Esophagus muscularis mucosa (tissue), 4 donors: ENCODE results near the gene ST6GAL1. TPM values are rescaled to one million over a fixed set of nuclear protein-coding genes. Genes with fewer than 3 reads are reported as not detected.

Experiments used
- DNase-seq: peaks from one replicate; pipeline ENCODE4 v3.0.0-alpha.2; 2017; ENCODE audit errors: extremely low spot score
- H3K27ac ChIP-seq, 4 donors: fragments of 200-600 bp; sonication (generic); replicated peaks in 1 of 4; 1 replicate in 3 of 4; 2 replicates in 1 of 4; pipeline ENCODE4 v1.5.1; 2016 to 2019; ENCODE audit warnings: mild to moderate bottlenecking in 1 of 4
- H3K27me3 ChIP-seq, 4 donors: fragments of 200-600 bp; sonication (generic); one replicate each; pipeline versions ENCODE4 v1.5.1 to v1.6.0; 2016 to 2019
- H3K36me3 ChIP-seq, 4 donors: fragments of 200-600 bp; sonication (generic); one replicate each; pipeline ENCODE4 v1.5.1; 2016 to 2019
- H3K4me1 ChIP-seq, 4 donors: fragments of 200-600 bp; sonication (generic); one replicate each; pipeline ENCODE4 v1.5.1; 2016 to 2019
- H3K4me3 ChIP-seq, 4 donors: fragments of 200-600 bp; sonication (generic); 1 replicate in 2 of 4; 2 replicates in 2 of 4; pipeline ENCODE4 v1.5.1; 2016 to 2019; ENCODE audit warnings: mild to moderate bottlenecking in 4 of 4, moderate library complexity in 1 of 4
- H3K9me3 ChIP-seq, 4 donors: fragments of 200-600 bp; sonication (generic); 1 replicate in 3 of 4; 2 replicates in 1 of 4; pipeline ENCODE4 v1.5.1; 2016 to 2019
- CTCF ChIP-seq, 3 experiments: fragments of 200-600 bp in 2 of 3; fragments of 450-650 bp in 1 of 3; sonication (generic) in 2 of 3; IDR thresholded peaks; one replicate each; pipeline ENCODE4 v1.5.1; 2017 to 2019; ENCODE audit warnings: antibody characterized with exemption in 3 of 3, mild to moderate bottlenecking in 2 of 3, moderate library complexity in 1 of 3
- EP300 ChIP-seq: sonication (generic); formaldehyde crosslinking; IDR thresholded peaks from one replicate; pipeline ENCODE4 v1.6.1; 2017; ENCODE audit warnings: antibody characterized with exemption
- WGBS: methylation state at CpG from one replicate; pipeline ENCODE4 v1.1.5; 2018; 5-methylcytosine and 5-hydroxymethylcytosine counted together
- intact Hi-C: fragments of 100-400 bp; cut with DNase I; formaldehyde crosslinking; loops from one replicate; pipeline ENCODE4 v1.15.1; 2023
- total RNA-seq, 4 donors: library from RNA; depleted of rRNA; stranded (reverse); fragments of >200 nt; gene quantifications; one replicate each; pipeline versions ENCODE4 v1.1.0 to v1.2.1, GENCODE V29; 2016

ST6GAL1 gene
- total RNA-seq, 4 donors from 2014 or later = 15.4 to 29.6 (median 24.4) TPM

- intact Hi-C loops = no loop called here
- 82% methylated on average over 6 of the region's 6 CpGs for WGBS
Observed at GRCh38 chr3:187125319-187126031, 195.1 kb downstream of the ST6GAL1 start.

More at GRCh38 chr3:187125319-187126031, 195.1 kb downstream of the ST6GAL1 start:
- no peaks in the 10 kb centered on the region for H3K9me3 ChIP-seq
- TF ChIP-seq EP300 (no peak), CTCF (IDR thresholded peaks at IDR 0.05) (no peak)
- H3K36me3 ChIP-seq = no peaks in the 10 kb centered on the region
- DNase-seq = peak; percentile 45
- H3K27me3 ChIP-seq = no peaks in the 10 kb centered on the region
- H3K27ac ChIP-seq = no peak overlapping the region
- H3K4me3 ChIP-seq = no peak overlapping the region
- no peaks in the 10 kb centered on the region for H3K4me1 ChIP-seq

Other genes with a start within 250 kb of the ST6GAL1 start
- not detected for gene KNG1, start 213.2 kb upstream of the ST6GAL1 start, total RNA-seq
- gene EIF4A2, start 146.9 kb upstream of the ST6GAL1 start, total RNA-seq = 100 to 1,000 TPM; 312 to 516 (median 413) TPM
- gene RFC4, start 124.0 kb upstream of the ST6GAL1 start, total RNA-seq = 10 to 100 TPM; 12.1 to 12.9 (median 12.5) TPM
- gene ADIPOQ, start 87.8 kb upstream of the ST6GAL1 start, total RNA-seq = under 1 TPM; 0.17 to 0.84 (median 0.49) TPM
- 1 to 10 TPM; 3.6 to 9.1 (median 7.5) TPM for gene RPL39L, start 209.0 kb downstream of the ST6GAL1 start, total RNA-seq